ENCODE results near the gene RAB3A.

DNA sequence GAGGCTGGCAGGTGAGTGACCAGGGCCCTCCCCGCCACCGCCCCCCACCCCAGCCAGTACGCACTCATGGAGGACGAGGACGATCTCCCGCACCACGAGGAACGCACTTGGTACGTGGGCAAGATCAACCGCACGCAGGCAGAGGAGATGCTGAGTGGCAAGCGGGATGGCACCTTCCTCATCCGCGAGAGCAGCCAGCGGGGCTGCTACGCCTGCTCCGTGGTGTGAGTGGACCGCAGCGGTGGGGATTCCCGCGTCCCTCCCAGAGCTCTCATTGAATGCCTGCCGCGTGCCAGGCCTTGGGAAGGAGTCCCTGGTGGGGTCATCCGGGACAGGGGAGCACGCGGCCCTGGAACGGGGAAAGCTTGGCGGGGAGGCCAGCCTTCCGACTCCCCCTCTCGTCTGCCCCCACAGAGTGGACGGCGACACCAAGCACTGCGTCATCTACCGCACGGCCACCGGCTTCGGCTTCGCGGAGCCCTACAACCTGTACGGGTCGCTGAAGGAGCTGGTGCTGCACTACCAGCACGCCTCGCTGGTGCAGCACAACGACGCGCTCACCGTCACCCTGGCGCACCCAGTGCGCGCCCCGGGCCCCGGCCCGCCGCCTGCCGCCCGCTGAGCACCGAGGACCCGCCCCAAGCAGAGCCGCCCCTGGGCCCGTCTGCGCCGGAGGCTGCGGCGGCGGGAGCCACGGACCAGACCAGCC lies 35.0 kb downstream of the RAB3A start:
- TF ChIP-seq, protein P1, sequence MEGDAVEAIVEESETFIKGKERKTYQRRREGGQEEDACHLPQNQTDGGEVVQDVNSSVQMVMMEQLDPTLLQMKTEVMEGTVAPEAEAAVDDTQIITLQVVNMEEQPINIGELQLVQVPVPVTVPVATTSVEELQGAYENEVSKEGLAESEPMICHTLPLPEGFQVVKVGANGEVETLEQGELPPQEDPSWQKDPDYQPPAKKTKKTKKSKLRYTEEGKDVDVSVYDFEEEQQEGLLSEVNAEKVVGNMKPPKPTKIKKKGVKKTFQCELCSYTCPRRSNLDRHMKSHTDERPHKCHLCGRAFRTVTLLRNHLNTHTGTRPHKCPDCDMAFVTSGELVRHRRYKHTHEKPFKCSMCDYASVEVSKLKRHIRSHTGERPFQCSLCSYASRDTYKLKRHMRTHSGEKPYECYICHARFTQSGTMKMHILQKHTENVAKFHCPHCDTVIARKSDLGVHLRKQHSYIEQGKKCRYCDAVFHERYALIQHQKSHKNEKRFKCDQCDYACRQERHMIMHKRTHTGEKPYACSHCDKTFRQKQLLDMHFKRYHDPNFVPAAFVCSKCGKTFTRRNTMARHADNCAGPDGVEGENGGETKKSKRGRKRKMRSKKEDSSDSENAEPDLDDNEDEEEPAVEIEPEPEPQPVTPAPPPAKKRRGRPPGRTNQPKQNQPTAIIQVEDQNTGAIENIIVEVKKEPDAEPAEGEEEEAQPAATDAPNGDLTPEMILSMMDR (conservative IDR thresholded peaks at IDR 0.05) = no peak
- TF ChIP-seq EZH2 (IDR thresholded peaks at IDR 0.05; ENCODE audit: low read depth) = no peak
